Stomach (tissue), 9 donors: ENCODE measurements around the gene SLC35D1. TPM values are rescaled to one million over a fixed set of nuclear protein-coding genes. Genes with fewer than 3 reads are reported as not detected.

ENCODE experiments used
- DNase-seq, 2 donors: peaks; one replicate each; pipeline versions ENCODE4 v3.0.0 to v3.0.0-alpha.2; 2013 to 2019
- H3K27ac ChIP-seq, 5 donors: fragments of 200-600 bp in 4 of 5; sonication (generic) in 4 of 5; one replicate each; pipeline ENCODE4 v1.5.1; 2013 to 2019; ENCODE audit warnings: mild to moderate bottlenecking in 1 of 5, moderate library complexity in 1 of 5
- H3K27me3 ChIP-seq, 3 donors: fragments of 200-600 bp; sonication (generic); one replicate each; pipeline ENCODE4 v1.5.1; 2017 to 2019; ENCODE audit warnings: mixed run types in 1 of 3
- H3K36me3 ChIP-seq, 4 donors: fragments of 200-600 bp; sonication (generic); 1 replicate in 3 of 4; 2 replicates in 1 of 4; pipeline ENCODE4 v1.5.1; 2016 to 2019
- H3K4me1 ChIP-seq, 4 donors: fragments of 200-600 bp; sonication (generic); one replicate each; pipeline ENCODE4 v1.5.1; 2016 to 2019
- H3K4me3 ChIP-seq, 4 donors: fragments of 200-600 bp; sonication (generic) in 3 of 4; one replicate each; pipeline ENCODE4 v1.5.1; 2016 to 2019; ENCODE audit warnings: mild to moderate bottlenecking in 1 of 4
- H3K9me3 ChIP-seq, 4 donors: fragments of 200-600 bp; sonication (generic); one replicate each; pipeline ENCODE4 v1.5.1; 2016 to 2019
- EP300 ChIP-seq: sonication (generic); formaldehyde crosslinking; IDR thresholded peaks from one replicate; pipeline ENCODE4 v1.6.1; 2017; ENCODE audit warnings: antibody characterized with exemption
- POLR2A ChIP-seq, 4 donors: fragments of 450-650 bp; IDR thresholded peaks; one replicate each; pipeline ENCODE4 v1.6.1; 2016; ENCODE audit warnings: antibody characterized with exemption in 4 of 4, control low read depth in 2 of 4, mild to moderate bottlenecking in 1 of 4, moderate library complexity in 1 of 4
- POLR2AphosphoS5 ChIP-seq, 3 donors: sonication (generic); formaldehyde crosslinking; IDR thresholded peaks; one replicate each; pipeline ENCODE4 v1.6.1; 2016; ENCODE audit warnings: antibody characterized with exemption in 3 of 3
- WGBS, 5 donors: extraction: QIAGEN DNeasy Blood & Tissue Kit in 3 of 5; methylation state at CpG; one replicate each; pipeline versions ENCODE4 v1.1.5 to v1.1.7; 2013 to 2018; 5-methylcytosine and 5-hydroxymethylcytosine counted together
- intact Hi-C: fragments of 100-400 bp; cut with DNase I; formaldehyde crosslinking; loops from one replicate; pipeline ENCODE4 v1.15.1; 2023; ENCODE audit warnings: low total_unique reads
- polyA plus RNA-seq, 3 donors: library from polyadenylated mRNA; stranded (reverse); fragments of 200-250 nt; gene quantifications; one replicate each; pipeline ENCODE4 v1.2.3, GENCODE V29; 2013
- total RNA-seq, 5 donors: library from RNA; depleted of rRNA; stranded (reverse); fragments of >200 nt; gene quantifications; one replicate each; pipeline versions ENCODE4 v1.1.0 to v1.2.3, GENCODE V29; 2014 to 2016
- TF ChIP-seq, protein P1 (sequence below), 7 experiments: fragments of 450-650 bp in 4 of 7; fragments of 200-600 bp in 3 of 7; sonication (generic) in 3 of 7; IDR thresholded peaks; one replicate each; pipeline ENCODE4 v1.5.1; 2016 to 2019; ENCODE audit warnings: antibody characterized with exemption in 7 of 7, control low read depth in 2 of 7, mild to moderate bottlenecking in 1 of 7
- donor health status: healthy with polysubstance abuse.
- donor health status: Bipolar disorder and iron deficiency.
- donor health status: healthy.

Gene SLC35D1
- total and polyA plus RNA-seq, 8 donors = 1.7 to 40.8 (median 10.0) TPM

DNA sequence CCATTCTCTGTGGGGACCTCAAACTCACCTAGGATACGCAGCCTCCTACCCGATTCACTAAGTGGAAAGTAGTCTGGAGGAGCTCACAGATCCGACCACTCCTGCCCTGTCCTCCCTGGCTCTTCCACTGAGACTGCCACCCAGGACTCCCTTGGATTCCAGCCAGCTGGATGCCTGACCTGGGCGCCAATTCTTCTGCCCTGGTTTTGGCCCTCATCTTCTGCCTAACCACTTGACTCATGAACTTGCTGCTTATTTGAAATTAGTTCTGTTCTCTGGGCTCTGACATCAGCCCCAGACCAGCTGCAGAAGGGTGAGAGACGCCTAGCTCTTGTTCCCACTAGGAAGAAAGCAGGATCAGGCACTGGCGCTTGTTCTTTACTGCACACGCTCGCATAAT lies 48.9 kb downstream of the SLC35D1 start:
- TF ChIP-seq EP300 (no peak), POLR2AphosphoS5 (IDR thresholded peaks at IDR 0.05) (no peak), POLR2A (IDR thresholded peaks at IDR 0.05) (no peak)
- TF ChIP-seq, protein P1, sequence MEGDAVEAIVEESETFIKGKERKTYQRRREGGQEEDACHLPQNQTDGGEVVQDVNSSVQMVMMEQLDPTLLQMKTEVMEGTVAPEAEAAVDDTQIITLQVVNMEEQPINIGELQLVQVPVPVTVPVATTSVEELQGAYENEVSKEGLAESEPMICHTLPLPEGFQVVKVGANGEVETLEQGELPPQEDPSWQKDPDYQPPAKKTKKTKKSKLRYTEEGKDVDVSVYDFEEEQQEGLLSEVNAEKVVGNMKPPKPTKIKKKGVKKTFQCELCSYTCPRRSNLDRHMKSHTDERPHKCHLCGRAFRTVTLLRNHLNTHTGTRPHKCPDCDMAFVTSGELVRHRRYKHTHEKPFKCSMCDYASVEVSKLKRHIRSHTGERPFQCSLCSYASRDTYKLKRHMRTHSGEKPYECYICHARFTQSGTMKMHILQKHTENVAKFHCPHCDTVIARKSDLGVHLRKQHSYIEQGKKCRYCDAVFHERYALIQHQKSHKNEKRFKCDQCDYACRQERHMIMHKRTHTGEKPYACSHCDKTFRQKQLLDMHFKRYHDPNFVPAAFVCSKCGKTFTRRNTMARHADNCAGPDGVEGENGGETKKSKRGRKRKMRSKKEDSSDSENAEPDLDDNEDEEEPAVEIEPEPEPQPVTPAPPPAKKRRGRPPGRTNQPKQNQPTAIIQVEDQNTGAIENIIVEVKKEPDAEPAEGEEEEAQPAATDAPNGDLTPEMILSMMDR (IDR thresholded peaks at IDR 0.05) = no peak
- peaks cover 4 to 56% (median 34%) of the 10 kb centered on the region in 4 donors for H3K4me1 ChIP-seq
- DNase-seq = no peak
- H3K27me3 ChIP-seq = no peaks in the 10 kb centered on the region
- no peak overlapping the region for H3K4me3 ChIP-seq
- intact Hi-C loops = no loop called here
- peaks cover 0 to 68% (median 41%) of the 10 kb centered on the region in 4 donors for H3K36me3 ChIP-seq
- H3K27ac ChIP-seq = peak overlapping the region in 1 of 5 donors; percentile 17
- 80 to 86% (median 86%) methylated on average over 8 of the region's 8 CpGs for WGBS, 5 donors
- no peaks in the 10 kb centered on the region for H3K9me3 ChIP-seq

DNA sequence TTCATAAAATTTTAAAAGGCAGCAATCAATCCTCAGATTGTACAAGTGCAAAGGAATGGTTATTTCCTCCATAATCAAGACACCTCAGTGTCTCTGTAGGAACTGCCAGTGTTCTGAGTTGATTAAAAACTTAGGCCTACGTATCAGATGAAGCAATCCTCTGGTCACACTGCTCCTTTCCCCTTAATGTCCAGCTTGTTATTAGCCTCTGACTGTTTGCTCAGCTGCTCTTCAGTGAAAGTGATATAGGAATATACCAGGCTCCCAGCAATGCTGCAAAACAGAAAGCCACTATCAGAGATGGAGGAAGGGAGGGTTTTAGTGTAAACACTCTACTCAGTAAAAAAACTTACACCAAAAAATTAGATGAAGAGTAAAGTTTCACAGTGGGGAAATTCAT lies 49.8 kb downstream of the SLC35D1 start:
- H3K9me3 ChIP-seq = no peaks in the 10 kb centered on the region
- intact Hi-C loops = no loop called here
- no peaks in the 10 kb centered on the region for H3K27me3 ChIP-seq
- no peak for TF ChIP-seq EP300
- H3K27ac ChIP-seq = no peak overlapping the region
- DNase-seq = no peak
- H3K36me3 ChIP-seq = peaks cover 0 to 64% (median 37%) of the 10 kb centered on the region in 4 donors
- peaks cover 4 to 65% (median 38%) of the 10 kb centered on the region in 4 donors for H3K4me1 ChIP-seq
- WGBS, 5 donors = 27 to 73% (median 42%) methylated on average over 1 of the region's 1 CpG
- H3K4me3 ChIP-seq = no peak overlapping the region

DNA sequence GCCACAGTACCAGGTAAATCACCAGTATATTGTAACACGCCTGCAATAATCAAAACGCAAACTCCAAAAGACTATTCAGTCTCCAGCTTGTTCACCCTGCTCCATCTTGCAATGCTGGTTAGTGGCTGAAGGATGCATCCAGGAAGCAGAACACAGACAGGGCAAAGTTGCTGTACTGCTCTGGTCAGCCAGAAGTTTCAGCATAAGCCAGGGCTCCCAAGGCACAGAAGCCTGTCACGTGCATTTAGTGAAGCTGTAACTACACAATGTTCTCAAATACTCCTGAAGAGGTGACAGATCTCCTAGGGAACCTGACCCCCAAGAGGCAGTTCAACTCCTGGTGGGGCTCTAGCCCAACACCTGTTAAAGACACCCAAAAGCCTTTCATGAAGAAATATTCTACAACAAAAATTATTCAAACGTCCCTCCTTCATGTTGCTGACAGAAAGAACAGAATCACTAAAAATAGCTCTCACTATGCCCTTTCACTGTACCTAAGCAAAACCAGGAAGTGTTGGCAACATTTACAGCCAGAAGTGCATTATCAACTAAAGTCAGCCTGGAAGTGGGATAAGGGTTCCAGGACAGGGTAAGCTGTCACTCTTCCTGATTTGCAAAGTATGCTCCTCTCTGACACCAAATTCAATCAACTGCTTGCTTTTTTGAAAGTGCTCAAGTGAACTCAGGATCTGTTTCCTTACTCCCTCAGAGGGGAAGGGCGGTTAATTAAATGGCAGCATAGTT lies 52.1 kb downstream of the SLC35D1 start:
- peak overlapping the region; percentile 41 to 73 (median 63) for H3K27ac ChIP-seq
- intact Hi-C loops = no loop called here
- 50 to 70% (median 70%) methylated on average over 5 of the region's 5 CpGs for whole genome bisulfite sequencing, 5 donors

DNA sequence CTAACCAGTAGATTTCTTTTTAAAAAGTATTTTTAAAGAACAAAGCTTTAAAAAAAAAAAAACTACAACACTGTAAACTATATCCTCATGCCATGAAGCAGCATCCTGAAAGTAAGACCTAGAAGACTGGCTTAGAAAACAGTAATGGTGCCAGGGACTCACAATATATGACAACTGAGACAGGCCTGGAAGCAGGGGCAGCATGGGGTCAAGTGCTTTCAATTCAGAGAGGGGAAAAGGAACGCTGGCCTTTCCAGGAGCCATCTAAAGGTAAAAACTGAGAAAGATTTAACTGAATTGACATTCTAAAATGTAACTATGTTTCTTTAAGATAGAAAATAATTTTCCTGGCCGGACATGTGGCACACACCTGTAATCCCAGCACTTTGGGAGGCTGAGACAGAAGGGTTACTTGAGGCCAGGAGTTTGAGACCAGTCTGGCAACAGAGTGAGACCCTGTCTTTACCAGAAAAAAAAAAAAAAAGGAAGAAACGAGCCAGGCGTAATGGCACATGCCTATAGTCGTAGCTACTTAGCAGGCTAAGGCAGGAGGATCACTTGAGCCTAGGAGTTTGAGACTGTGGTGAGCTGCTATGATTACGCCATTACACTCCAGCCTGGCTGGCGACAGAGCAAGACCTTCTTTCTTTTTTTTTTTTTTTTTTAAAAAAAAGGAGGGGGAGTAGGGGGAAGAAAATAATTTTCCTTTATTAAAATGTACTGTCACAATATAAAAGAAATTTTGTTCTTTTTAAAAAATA lies 54.1 kb downstream of the SLC35D1 start:
- Histone ChIP-seq H3K9me3 (no peaks in the 10 kb centered on the region), H3K27me3 (no peaks in the 10 kb centered on the region), H3K4me3 (no peak overlapping the region), H3K36me3 (peaks cover 3 to 54% (median 30%) of the 10 kb centered on the region in 4 donors), H3K27ac (peak overlapping the region in 3 of 5 donors; percentile 11 to 69 (median 63)), H3K4me1 (peaks cover 4 to 67% (median 36%) of the 10 kb centered on the region in 4 donors)
- no peak for DNase-seq
- TF ChIP-seq POLR2A (IDR thresholded peaks at IDR 0.05) (no peak), EP300 (no peak), POLR2AphosphoS5 (IDR thresholded peaks at IDR 0.05) (no peak)
- TF ChIP-seq, protein P1 (IDR thresholded peaks at IDR 0.05) = no peak
- 73 to 87% (median 85%) methylated on average over 7 of the region's 7 CpGs for WGBS, 5 donors
- intact Hi-C loops = loop anchor here (5.0 kb wide), 1 partner anchor 147 kb away; no protein-coding TSS in a partner anchor

More for the DNA sequence above, 52.1 kb downstream of the SLC35D1 start:
- Histone ChIP-seq H3K9me3 (no peaks in the 10 kb centered on the region), H3K27me3 (no peaks in the 10 kb centered on the region), H3K4me1 (peaks cover 4 to 70% (median 39%) of the 10 kb centered on the region in 4 donors), H3K4me3 (no peak overlapping the region), H3K36me3 (peaks cover 3 to 59% (median 33%) of the 10 kb centered on the region in 4 donors)
- DNase-seq = peak; percentile 37 to 43
- TF ChIP-seq EP300 (no peak), POLR2A (IDR thresholded peaks at IDR 0.05) (no peak), POLR2AphosphoS5 (IDR thresholded peaks at IDR 0.05) (peak in 1 of 3 donors; percentile 6)
- TF ChIP-seq, protein P1 (IDR thresholded peaks at IDR 0.05) = no peak
